ENCODE data around the gene ZSWIM6. TPM values are rescaled to one million over a fixed set of nuclear protein-coding genes. Genes with fewer than 3 reads are reported as not detected.
A peak's percentile ranks its signal among the peaks of the same experiment; 100 is the strongest.

The ZSWIM6 gene
- total RNA-seq, 4 donors from 2014 or later = 7.8 to 25.5 (median 21.0) TPM

DNA sequence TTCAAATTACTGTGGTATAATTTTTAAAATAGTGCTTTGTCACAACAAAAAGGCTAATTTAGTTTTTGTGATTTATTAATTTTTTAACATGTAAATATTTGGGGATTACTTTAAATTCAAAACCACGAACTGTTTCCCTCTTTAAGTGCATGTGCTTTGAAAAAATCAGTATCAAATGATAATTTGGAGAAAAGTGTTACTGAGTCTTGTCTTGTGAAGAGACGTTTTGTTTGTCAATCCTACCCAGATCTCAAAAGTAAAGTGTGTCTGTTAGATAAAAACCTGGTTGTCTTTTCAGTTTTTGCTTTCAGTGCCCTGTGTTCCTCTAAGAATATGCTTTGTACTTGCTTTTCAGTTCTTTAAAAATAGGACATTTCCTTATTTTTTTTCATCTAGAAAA, 7.7 kb downstream of the ZSWIM6 start:
- in situ Hi-C loops (cut with MboI; ENCODE audit: low pct_ligation_motif_present in 1 of 4, low pct_unique_long_range_greater_than_20kb in 1 of 4, low sequenced_read_pairs in 3 of 4) = loop anchor here in 2 of 4 donors (25.0 kb wide), 3 partner anchors 177 to 402 kb away; partner anchors contain the start of genes ERCC8 (in 1 of the 2), NDUFAF2 (in 1 of the 2) and SMIM15 (in 1 of the 2)
- Histone ChIP-seq H3K27me3 (no peaks in the 10 kb centered on the region), H3K27ac (no peak overlapping the region), H3K4me3 (no peak overlapping the region), H3K4me1 (peaks cover 20 to 78% (median 48%) of the 10 kb centered on the region in 4 donors), H3K9me3 (no peaks in the 10 kb centered on the region), H3K36me3 (no peaks in the 10 kb centered on the region)
- WGBS, 2 donors (ENCODE audit: low coverage in 1 of 2) = 67 to 72% methylated on average over 2 of the region's 2 CpGs
- no peak for DNase-seq
- TF ChIP-seq POLR2A (IDR thresholded peaks at IDR 0.05) (no peak), POLR2AphosphoS5 (IDR thresholded peaks at IDR 0.05) (no peak), CTCF (IDR thresholded peaks at IDR 0.05) (no peak), EP300 (IDR thresholded peaks at IDR 0.05; ENCODE audit: low read depth) (no peak)
- intact Hi-C loops (cut with DNase I; ENCODE audit: low total_unique reads) = loop anchor here (10.0 kb wide), 1 partner anchor 295 kb away; no protein-coding TSS in a partner anchor

- no peaks in the 10 kb centered on the region for H3K9me3 ChIP-seq
- peaks cover 14 to 77% (median 41%) of the 10 kb centered on the region in 4 donors for H3K4me1 ChIP-seq
- intact Hi-C loops (cut with DNase I; ENCODE audit: low total_unique reads) = no loop called here
- no peak overlapping the region for H3K27ac ChIP-seq
- TF ChIP-seq POLR2A (IDR thresholded peaks at IDR 0.05) (no peak), CTCF (IDR thresholded peaks at IDR 0.05) (no peak), POLR2AphosphoS5 (IDR thresholded peaks at IDR 0.05) (no peak)
- 62 to 64% methylated on average over 1 to 3 of the region's 3 CpGs for WGBS, 2 donors (ENCODE audit: low coverage in 1 of 2)
- H3K27me3 ChIP-seq = no peaks in the 10 kb centered on the region
- no peak overlapping the region for H3K4me3 ChIP-seq
- no peaks in the 10 kb centered on the region for H3K36me3 ChIP-seq
- DNase-seq = no peak
- in situ Hi-C loops (cut with MboI; ENCODE audit: low pct_ligation_motif_present in 1 of 4, low pct_unique_long_range_greater_than_20kb in 1 of 4, low sequenced_read_pairs in 3 of 4) = loop anchor here in 2 of 4 donors (25.0 kb wide), 3 partner anchors 179 to 404 kb away; partner anchors contain the start of genes ERCC8 (in 1 of the 2), NDUFAF2 (in 1 of the 2) and SMIM15 (in 1 of the 2)
These were observed 8.8 kb downstream of the ZSWIM6 start for GRCh38 chr5:61340775-61341361.

GRCh38 chr5:61342071-61342501, 10.0 kb downstream of the ZSWIM6 start:
- intact Hi-C loops (cut with DNase I; ENCODE audit: low total_unique reads) = no loop called here
- Histone ChIP-seq H3K4me3 (no peak overlapping the region), H3K27ac (no peak overlapping the region), H3K27me3 (no peaks in the 10 kb centered on the region), H3K9me3 (no peaks in the 10 kb centered on the region), H3K4me1 (peaks cover 14 to 80% (median 42%) of the 10 kb centered on the region in 4 donors), H3K36me3 (no peaks in the 10 kb centered on the region)
- WGBS, 2 donors (ENCODE audit: low coverage in 1 of 2) = 58 to 82% methylated on average over 2 to 4 of the region's 4 CpGs
- DNase-seq = no peak
- TF ChIP-seq EP300 (IDR thresholded peaks at IDR 0.05; ENCODE audit: low read depth) (no peak), CTCF (IDR thresholded peaks at IDR 0.05) (no peak), POLR2AphosphoS5 (IDR thresholded peaks at IDR 0.05) (no peak), POLR2A (IDR thresholded peaks at IDR 0.05) (no peak)
- in situ Hi-C loops (cut with MboI; ENCODE audit: low pct_ligation_motif_present in 1 of 4, low pct_unique_long_range_greater_than_20kb in 1 of 4, low sequenced_read_pairs in 3 of 4) = loop anchor here in 2 of 4 donors (25.0 kb wide), 3 partner anchors 180 to 405 kb away; partner anchors contain the start of genes ERCC8 (in 1 of the 2), NDUFAF2 (in 1 of the 2) and SMIM15 (in 1 of the 2)

- Histone ChIP-seq H3K9me3 (no peaks in the 10 kb centered on the region), H3K4me1 (peaks cover 23 to 97% (median 48%) of the 10 kb centered on the region in 4 donors)
These were observed 12.3 kb downstream of the ZSWIM6 start for GRCh38 chr5:61344187-61344944.

More at GRCh38 chr5:61344187-61344944, 12.3 kb downstream of the ZSWIM6 start:
- H3K36me3 ChIP-seq = no peaks in the 10 kb centered on the region
- no peak for TF ChIP-seq POLR2A (IDR thresholded peaks at IDR 0.05)
- TF ChIP-seq EP300 (IDR thresholded peaks at IDR 0.05; ENCODE audit: low read depth) = no peak
- no peak for TF ChIP-seq CTCF (IDR thresholded peaks at IDR 0.05)
- no peak for TF ChIP-seq POLR2AphosphoS5 (IDR thresholded peaks at IDR 0.05)
- no peak for DNase-seq
- H3K27ac ChIP-seq = peak overlapping the region in 1 of 4 donors; percentile 3
- 57 to 72% methylated on average over 6 of the region's 6 CpGs for WGBS, 2 donors (ENCODE audit: low coverage in 1 of 2)
- in situ Hi-C loops (cut with MboI; ENCODE audit: low pct_ligation_motif_present in 1 of 4, low pct_unique_long_range_greater_than_20kb in 1 of 4, low sequenced_read_pairs in 3 of 4) = loop anchor here in 2 of 4 donors (25.0 kb wide), 3 partner anchors 182 to 407 kb away; partner anchors contain the start of genes ERCC8 (in 1 of the 2), NDUFAF2 (in 1 of the 2) and SMIM15 (in 1 of the 2)
- H3K4me3 ChIP-seq = no peak overlapping the region
- H3K27me3 ChIP-seq = no peaks in the 10 kb centered on the region
- intact Hi-C loops (cut with DNase I; ENCODE audit: low total_unique reads) = no loop called here

Measured in transverse colon (tissue), 4 donors.